ENCODE data around the gene SLC22A23.

SLC22A23 gene

GRCh38 chr6:3373597-3374203 lies 83.2 kb downstream of the SLC22A23 start:
- no peak for DNase-seq (ENCODE audit: extremely low read depth, low read depth)
- TF ChIP-seq, protein P1, sequence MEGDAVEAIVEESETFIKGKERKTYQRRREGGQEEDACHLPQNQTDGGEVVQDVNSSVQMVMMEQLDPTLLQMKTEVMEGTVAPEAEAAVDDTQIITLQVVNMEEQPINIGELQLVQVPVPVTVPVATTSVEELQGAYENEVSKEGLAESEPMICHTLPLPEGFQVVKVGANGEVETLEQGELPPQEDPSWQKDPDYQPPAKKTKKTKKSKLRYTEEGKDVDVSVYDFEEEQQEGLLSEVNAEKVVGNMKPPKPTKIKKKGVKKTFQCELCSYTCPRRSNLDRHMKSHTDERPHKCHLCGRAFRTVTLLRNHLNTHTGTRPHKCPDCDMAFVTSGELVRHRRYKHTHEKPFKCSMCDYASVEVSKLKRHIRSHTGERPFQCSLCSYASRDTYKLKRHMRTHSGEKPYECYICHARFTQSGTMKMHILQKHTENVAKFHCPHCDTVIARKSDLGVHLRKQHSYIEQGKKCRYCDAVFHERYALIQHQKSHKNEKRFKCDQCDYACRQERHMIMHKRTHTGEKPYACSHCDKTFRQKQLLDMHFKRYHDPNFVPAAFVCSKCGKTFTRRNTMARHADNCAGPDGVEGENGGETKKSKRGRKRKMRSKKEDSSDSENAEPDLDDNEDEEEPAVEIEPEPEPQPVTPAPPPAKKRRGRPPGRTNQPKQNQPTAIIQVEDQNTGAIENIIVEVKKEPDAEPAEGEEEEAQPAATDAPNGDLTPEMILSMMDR (IDR thresholded peaks at IDR 0.05; ENCODE audit: low read depth, low read length): no peak

GRCh38 chr6:3372912-3373554 lies 83.8 kb downstream of the SLC22A23 start:
- no peak for DNase-seq (ENCODE audit: extremely low read depth, low read depth)
- TF ChIP-seq, protein P1 (IDR thresholded peaks at IDR 0.05; ENCODE audit: low read depth, low read length): no peak

DNA sequence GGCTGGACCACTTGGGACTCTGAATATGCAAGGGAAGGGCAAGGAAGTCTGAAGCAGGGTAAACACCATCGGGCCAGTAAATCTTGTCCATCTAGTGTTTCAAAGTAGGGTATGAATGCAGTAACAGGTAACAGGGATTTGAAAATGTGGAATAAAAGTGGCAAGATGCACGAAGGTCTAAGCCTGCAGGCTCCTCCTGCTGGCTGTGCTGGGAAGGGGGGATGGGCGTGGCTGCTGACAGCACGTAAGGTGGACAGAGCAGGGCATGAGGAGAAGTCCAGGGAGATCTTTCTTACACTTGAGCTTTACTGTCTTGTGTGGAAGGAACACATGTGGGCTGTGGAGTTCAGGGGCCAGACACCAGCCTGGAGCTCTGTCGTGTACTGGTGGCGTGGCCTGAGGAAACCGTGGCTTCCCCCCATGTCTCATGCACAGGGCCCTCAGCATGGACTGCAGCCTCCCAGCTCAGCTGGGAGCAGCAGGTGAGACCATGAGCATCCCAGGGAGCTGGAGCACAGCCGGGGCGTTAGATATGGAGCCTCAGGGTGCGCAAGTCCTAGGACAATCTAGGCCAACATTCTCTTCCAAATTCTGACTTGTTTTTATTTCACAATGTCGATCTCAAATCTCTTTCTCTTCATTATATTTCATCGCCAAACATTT lies 84.5 kb downstream of the SLC22A23 start:
- no peak for DNase-seq (ENCODE audit: extremely low read depth, low read depth)
- TF ChIP-seq, protein P1 (IDR thresholded peaks at IDR 0.05; ENCODE audit: low read depth, low read length): peak; percentile 0; the same call in 1 of the 2 replicates

GRCh38 chr6:3371222-3371949 lies 85.5 kb downstream of the SLC22A23 start:
- no peak for DNase-seq (ENCODE audit: extremely low read depth, low read depth)
- TF ChIP-seq, protein P1 (IDR thresholded peaks at IDR 0.05; ENCODE audit: low read depth, low read length): no peak

DNA sequence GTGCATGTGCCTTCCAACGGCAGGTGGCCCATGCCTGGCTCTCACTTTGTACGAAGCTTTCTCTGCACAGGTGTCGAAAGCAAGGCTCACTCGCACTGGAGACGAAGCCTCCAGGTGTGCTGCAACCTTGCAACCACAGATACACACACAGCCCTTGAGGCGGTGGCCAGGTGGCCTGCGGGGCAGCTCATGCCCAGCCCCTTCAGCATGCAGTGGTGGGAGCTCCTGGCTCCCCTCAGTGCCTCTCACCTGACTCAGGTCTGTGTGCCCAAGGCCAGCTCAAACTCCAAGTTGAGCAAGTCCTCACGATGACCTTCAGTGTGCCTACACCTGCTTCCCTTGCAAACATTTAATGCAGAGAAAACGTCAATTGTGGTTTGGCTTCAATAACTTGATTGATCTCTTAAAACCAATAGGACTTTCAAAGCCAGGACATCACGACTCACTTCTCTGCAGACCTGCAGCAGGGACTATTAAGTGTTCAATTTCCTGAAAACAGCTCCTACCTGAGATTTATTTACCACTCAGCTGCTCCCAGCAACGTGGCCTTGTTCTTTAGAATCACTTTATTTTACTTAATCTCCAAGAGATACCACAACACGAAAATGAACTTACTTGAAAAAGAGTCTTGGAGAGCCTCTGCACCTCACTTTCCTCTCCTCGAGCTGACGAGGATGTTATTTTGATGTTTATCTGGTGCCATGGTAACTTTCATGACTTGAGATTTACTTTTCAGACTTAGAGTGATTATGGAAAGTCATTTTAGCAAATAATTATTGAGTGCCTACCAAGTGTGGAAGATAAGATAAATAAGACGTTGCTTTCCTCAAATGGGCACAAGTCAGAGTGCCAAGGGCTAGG lies 86.3 kb downstream of the SLC22A23 start:
- TF ChIP-seq, protein P1 (IDR thresholded peaks at IDR 0.05; ENCODE audit: low read depth, low read length): no peak
- DNase-seq (ENCODE audit: extremely low read depth, low read depth): no peak

GRCh38 chr6:3369985-3370360 lies 86.9 kb downstream of the SLC22A23 start:
- DNase-seq (ENCODE audit: extremely low read depth, low read depth): no peak
- TF ChIP-seq, protein P1 (IDR thresholded peaks at IDR 0.05; ENCODE audit: low read depth, low read length): no peak

All from AG09319 (cell line).